Smooth muscle cell of the brain vasculature (primary cell): ENCODE data around the gene NUDT5.
"Not testable (repeated sequence)": the region's sequence is repeated elsewhere in the genome, so short reads cannot be mapped to it uniquely, and the experiment has no call there.

ENCODE experiments used
- DNase-seq: peaks from one replicate; pipeline ENCODE4 v3.0.0-alpha.2; 2012; ENCODE audit warnings: low read depth, low spot score

Gene NUDT5

GRCh38 chr10:12205082-12205481 is 9.4 kb upstream of the NUDT5 start:
- no peak for DNase-seq

DNA sequence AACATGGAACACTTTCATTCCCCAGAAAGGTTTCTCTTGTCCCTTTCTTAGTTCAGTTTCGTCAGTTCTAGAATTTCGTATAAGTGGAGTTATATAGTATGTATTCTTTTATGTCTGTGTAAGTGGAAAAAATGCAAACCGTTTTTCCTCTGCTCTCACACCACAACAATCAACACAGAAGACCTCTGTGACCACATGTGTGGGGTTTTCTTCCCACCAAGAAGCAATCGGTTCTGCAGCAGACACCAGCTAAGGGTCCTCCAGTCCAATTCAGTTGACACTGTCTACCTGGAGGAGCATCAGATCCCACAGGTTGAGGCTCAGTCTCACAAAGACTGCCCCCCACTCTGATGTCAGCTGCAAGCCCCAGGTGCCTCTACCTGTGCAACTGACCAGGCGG is 6.5 kb upstream of the NUDT5 start:
- DNase-seq: no peak

DNA sequence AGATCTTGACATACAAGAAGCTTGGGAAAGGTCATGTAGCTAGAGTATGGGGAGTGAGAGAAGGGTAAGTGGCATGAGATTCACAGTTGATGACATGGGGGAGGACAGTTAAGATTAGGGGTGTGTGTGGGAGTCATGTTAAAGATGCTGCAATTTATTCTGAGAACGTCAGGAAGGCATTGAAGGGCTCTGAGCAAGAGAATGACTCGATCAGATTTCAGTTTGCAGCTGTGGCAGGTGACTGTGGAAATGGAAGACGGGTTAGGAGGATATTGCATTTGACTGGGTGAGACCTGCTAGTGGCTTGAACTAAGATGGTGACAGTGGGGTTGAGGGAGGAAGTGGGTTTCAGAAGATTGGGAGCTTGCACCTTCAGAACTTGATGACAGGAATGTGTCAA is 5.9 kb upstream of the NUDT5 start:
- DNase-seq: no peak

- DNase-seq: no peak
Measured at GRCh38 chr10:12200850-12201249, 5.2 kb upstream of the NUDT5 start.

GRCh38 chr10:12198156-12198555 is 2.5 kb upstream of the NUDT5 start:
- DNase-seq: no peak

DNA sequence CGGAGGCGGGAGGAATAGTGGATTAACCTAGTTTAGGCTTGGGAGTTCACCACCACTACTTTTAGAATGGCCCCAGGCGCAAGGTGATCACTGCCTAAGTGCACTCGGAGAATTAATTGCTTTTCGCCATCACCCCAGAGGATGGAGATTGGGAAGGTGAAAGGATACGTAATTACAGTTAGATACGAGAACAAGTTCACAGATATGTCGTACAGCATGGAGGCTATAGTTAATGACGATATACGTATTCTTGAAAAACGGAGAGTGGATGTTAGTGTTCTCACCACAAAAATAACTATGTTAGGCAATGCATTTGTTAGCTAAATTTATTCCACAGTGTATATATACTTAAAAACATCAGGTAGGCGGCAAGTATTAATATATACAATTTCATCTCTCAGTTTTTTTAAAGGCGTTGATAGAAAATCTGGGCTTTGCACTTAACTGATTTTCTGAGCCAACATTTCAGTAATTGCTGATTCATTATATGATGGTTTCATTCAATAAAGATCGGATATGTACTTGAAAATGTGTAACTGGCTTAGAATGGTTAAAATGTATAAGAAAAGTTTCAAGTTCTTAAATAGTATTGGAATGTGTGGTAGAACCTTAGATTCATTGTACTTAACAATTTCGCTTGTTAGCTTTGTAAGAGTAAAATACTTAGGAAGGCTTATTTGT is 980 bp upstream of the NUDT5 start:
- no peak for DNase-seq

GRCh38 chr10:12195281-12195602 is 449 bp downstream of the NUDT5 start:
- DNase-seq: no peak

DNA sequence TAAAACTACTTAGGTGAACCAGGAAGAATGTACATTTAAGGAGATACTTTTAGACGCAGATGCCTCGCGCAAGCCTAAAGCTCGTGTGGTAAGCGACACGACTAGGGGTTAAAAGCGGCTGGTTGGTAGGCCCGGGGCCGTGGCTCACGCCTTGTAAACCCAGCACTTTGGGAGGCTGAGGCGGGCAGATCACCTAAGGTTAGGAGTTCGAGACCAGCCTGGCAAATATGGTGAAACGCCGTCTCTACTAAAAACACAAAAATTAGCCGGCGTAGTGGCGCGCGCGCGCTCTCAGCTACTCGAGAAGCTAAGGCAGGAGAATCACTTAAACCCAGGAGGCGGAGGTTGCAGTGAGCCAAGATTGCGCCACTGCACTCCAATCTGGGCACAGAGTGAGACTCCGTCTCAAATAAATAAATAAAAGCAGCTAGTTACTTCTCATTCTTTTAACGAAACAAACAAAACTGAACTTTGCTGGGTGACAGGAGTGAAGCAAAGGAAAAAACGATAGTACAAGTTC is 879 bp downstream of the NUDT5 start:
- DNase-seq: no peak

DNA sequence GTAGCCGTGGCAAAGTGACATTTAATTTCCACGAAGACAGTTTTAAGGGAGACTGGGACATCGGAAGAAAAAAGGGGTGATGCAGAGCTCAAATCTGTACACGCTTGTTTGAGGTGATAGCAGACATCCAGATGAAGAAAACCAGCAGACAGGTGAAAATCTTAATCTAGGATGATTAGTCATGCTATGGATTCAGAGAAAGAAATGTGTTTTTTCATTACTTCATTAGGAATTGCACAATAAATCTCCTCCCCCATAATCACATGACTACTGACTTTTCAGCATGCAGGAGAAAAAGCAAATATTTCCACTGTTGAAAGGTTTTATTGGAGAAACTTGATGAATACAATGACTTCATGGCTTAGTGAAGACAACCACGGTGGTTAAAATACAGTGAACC is 2.5 kb downstream of the NUDT5 start:
- DNase-seq: no peak

- no peak for DNase-seq
Measured at GRCh38 chr10:12191715-12192114, 4.0 kb downstream of the NUDT5 start.

- DNase-seq: no peak
Measured at GRCh38 chr10:12189426-12189825, 6.3 kb downstream of the NUDT5 start.

- no peak for DNase-seq
Measured at GRCh38 chr10:12188656-12189055, 7.0 kb downstream of the NUDT5 start.

- no peak for DNase-seq
Measured at GRCh38 chr10:12187321-12187905, 8.3 kb downstream of the NUDT5 start.

DNA sequence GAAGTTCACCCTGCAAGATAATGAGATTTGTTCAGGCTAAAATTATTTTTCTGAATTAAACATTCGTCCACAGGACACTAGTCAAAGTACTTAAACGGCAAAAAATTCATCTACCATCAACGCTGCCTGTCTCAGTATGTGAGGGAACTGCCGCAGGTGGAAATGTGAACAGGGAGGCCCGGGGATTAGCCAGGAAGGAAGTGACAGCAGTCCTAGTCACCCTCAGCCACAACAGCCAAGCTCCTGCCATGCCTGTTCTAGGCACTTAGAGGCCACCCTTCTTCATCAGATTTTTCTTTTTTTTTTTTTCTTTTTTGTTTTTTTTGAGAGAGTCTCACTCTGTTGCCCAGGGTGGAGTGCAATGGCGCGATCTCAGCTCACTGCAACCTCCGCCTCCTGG is 9.4 kb downstream of the NUDT5 start:
- DNase-seq: no peak

DNA sequence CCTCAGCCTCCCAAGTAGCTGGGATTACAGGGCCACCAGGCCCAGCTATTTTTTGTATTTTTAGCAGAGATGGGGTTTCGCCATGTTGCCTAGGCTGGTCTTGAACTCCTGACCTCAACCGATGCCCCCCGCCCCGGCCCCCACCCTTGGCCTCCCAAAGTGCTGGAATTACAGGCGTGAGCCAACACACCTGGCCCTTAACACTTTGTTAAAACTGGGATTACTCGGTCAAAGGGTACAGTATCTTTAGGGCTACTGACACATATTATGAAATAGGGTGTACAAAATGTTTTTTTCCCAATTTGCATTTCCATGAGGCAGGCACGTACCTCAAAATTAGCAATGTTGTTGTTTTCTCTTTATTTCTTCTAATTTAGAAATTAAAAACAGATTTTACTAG is 11.5 kb downstream of the NUDT5 start:
- no peak for DNase-seq

DNA sequence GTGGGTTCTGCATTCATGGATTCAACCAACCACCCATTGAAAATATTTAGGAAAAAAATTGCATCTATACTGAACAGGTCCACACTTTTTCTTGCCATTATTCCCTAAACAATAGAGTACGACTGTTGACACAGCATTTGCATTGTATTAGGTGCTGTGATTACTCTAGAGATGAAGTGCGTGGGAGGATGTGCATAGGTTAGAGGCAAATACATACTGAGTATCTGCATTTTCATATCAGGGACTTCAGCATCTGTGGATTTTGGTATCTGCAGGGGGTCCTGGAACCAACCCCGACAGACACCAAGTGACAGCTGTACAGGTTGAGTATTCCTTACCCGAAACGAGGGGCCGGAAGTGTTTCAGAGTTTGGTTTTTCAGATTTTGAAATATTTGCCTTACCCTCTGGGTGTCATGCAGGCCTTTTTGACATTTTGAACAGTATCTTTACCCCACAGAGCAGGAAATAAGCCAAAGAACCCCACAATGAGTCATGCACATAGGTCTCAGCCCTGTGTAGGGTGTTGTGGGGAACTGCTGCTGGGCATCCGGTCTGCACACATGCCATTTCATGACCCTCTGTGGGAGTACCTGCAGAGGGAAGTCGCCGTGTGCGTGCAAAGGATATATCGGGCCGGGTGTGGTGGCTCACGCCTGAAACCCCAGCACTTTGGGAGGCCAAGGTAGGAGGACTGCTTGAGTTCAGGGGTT is 14.5 kb downstream of the NUDT5 start:
- no peak for DNase-seq

GRCh38 chr10:12180221-12180974 is 15.3 kb downstream of the NUDT5 start:
- DNase-seq: no peak

GRCh38 chr10:12179606-12180170 is 16.0 kb downstream of the NUDT5 start:
- no peak for DNase-seq

GRCh38 chr10:12177642-12178041 is 18.0 kb downstream of the NUDT5 start:
- DNase-seq: no peak

DNA sequence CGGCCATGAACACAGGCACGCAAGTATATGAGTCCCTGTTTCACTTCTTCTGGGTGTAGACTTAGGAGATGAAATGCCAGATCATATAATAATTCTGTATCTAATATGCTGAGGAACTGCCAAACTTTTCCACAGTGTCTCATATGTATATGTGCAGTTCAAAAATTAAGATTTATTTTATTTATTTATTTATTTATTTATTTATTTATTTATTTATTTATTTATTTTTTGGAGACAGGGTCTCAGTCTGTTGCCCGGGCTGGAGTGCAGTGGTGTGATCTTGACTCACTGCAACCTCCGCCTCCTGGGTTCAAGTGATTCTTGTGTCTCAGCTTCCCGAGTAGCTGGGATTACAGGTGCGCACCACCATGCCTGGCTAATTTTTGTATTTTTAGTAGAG is 24.2 kb downstream of the NUDT5 start:
- DNase-seq: not testable (repeated sequence)

GRCh38 chr10:12165999-12166775 is 29.5 kb downstream of the NUDT5 start:
- no peak for DNase-seq
